Kidney (tissue), 14 donors: ENCODE measurements around the gene NECTIN1. TPM values are rescaled to one million over a fixed set of nuclear protein-coding genes. Genes with fewer than 3 reads are reported as not detected.

Source experiments
- DNase-seq, 5 donors: peaks; one replicate each; pipeline ENCODE4 v3.0.0-alpha.2; 2013 to 2020
- FAIRE-seq: peaks from 2 replicates; lab custom pipeline; 2012; peaks lifted over from hg19 to GRCh38; lab: Jason Lieb, UNC
- H3K27ac ChIP-seq, 2 donors: one replicate each; pipeline ENCODE4 v1.7.0; 2013; ENCODE audit warnings: low read depth in 2 of 2, low read length in 2 of 2, inconsistent platforms in 1 of 2
- H3K27me3 ChIP-seq: one replicate; pipeline ENCODE4 v1.7.1; 2013; ENCODE audit warnings: low read length, inconsistent platforms; ENCODE audit not compliant: control insufficient read depth, insufficient read depth
- H3K36me3 ChIP-seq, 3 donors: one replicate each; pipeline versions ENCODE4 v1.7.0 to v1.7.1; 2013; ENCODE audit warnings: low read length in 3 of 3, control low read depth in 1 of 3, inconsistent platforms in 1 of 3; ENCODE audit not compliant: insufficient read depth in 3 of 3, control insufficient read depth in 2 of 3
- H3K4me1 ChIP-seq, 3 donors: one replicate each; pipeline versions ENCODE4 v1.7.0 to v1.7.1; 2013; ENCODE audit warnings: low read length in 3 of 3, inconsistent platforms in 1 of 3, low read depth in 1 of 3; ENCODE audit not compliant: control insufficient read depth in 2 of 3, insufficient read depth in 2 of 3
- H3K4me3 ChIP-seq, 3 donors: one replicate each; pipeline versions ENCODE4 v1.7.0 to v1.8.1; 2013; ENCODE audit warnings: low read length in 3 of 3, control low read depth in 1 of 3, inconsistent platforms in 1 of 3
- H3K9ac ChIP-seq, 3 donors: one replicate each; pipeline versions ENCODE4 v1.7.0 to v1.7.1; 2013; ENCODE audit warnings: low read length in 3 of 3, control low read depth in 1 of 3, inconsistent platforms in 1 of 3
- H3K9me3 ChIP-seq, 3 donors: one replicate each; pipeline versions ENCODE4 v1.7.0 to v1.7.1; 2013; ENCODE audit warnings: low read length in 3 of 3, control low read depth in 1 of 3, inconsistent platforms in 1 of 3; ENCODE audit not compliant: control insufficient read depth in 2 of 3, insufficient read depth in 1 of 3
- CTCF ChIP-seq: IDR thresholded peaks from 3 replicates; pipeline ENCODE4 v1.5.1; 2012; ENCODE audit warnings: mild to moderate bottlenecking, moderate library complexity, borderline replicate concordance; ENCODE audit not compliant: insufficient read depth; ENCODE audit errors: extremely low read depth
- intact Hi-C: fragments of 100-400 bp; cut with DNase I; formaldehyde crosslinking; loops from one replicate; pipeline ENCODE4 v1.11.1; 2022
- polyA plus RNA-seq: library from polyadenylated mRNA; stranded (reverse); fragments of 350-450 nt; fragmentation: Illumina TruSeq; extraction: RNeasy Lipid Tissue Mini Kit (QIAGEN cat#74804); gene quantifications from one replicate; pipeline ENCODE4 v1.2.3, GENCODE V29; 2014; ENCODE audit warnings: low read depth, low replicate concordance; ENCODE audit not compliant: insufficient read depth
- total RNA-seq: library from RNA; stranded (reverse); fragmentation: NEBNext Ultra II Directional; extraction: Animal tissue kit (Norgen Biotek cat#: 25700); gene quantifications from one replicate; pipeline ENCODE4 v1.2.1, GENCODE V29; 2021
- donor health status: control.
- donor health status: control.
- donor health status: control.
- donor health status: control.
- donor health status: control.
- donor health status: DM: yes; HTN: yes; CAD: no.
- donor health status: Normal renal cell carcinoma (clear cell type).

NECTIN1 gene
- total and polyA plus RNA-seq, 2 donors from 2014 or later: 6.0 to 13.2 TPM

DNA sequence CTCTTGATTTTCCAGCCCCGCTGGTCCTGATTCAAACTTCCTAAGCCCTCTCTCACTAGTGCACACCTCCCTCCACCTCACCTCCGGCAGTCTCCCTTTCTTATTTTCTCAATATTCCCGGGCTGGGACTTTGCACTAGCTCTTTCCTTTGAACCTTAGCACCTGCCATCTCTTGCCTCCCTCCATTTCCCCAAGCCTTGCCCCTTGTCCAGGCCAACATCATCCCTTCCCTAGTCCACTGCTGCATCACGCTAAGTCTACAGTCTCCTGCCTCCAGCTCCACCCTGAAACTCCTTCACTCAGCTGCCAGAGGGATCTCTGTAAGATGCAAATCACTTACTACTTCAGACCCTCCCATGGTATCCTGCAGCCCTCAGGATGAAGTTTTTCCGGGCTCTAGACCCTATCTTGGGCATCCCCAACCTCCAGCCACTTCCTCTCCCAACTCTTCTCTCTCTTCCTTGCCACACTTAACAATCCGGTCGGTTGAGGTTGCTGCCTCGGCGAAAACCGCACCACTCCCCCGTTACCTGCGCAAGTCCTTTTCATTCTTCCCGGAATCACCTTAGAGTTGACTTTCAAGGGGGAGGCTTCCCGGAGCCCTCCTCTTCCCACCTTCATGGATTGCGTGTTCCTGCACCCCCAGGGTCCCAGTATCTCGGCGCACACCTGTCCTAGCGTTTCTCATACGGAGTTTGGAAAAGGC lies 42.7 kb downstream of the NECTIN1 start:
- no peaks in the 10 kb centered on the region for H3K9me3 ChIP-seq
- H3K4me1 ChIP-seq: peaks cover 0 to 6% (median 0%) of the 10 kb centered on the region in 3 donors
- FAIRE-seq: no peak
- no peak overlapping the region for H3K27ac ChIP-seq
- no peak for DNase-seq
- intact Hi-C loops: no loop called here
- no peak for TF ChIP-seq CTCF
- no peaks in the 10 kb centered on the region for H3K27me3 ChIP-seq
- H3K36me3 ChIP-seq: no peaks in the 10 kb centered on the region
- no peak overlapping the region for H3K9ac ChIP-seq
- no peak overlapping the region for H3K4me3 ChIP-seq

DNA sequence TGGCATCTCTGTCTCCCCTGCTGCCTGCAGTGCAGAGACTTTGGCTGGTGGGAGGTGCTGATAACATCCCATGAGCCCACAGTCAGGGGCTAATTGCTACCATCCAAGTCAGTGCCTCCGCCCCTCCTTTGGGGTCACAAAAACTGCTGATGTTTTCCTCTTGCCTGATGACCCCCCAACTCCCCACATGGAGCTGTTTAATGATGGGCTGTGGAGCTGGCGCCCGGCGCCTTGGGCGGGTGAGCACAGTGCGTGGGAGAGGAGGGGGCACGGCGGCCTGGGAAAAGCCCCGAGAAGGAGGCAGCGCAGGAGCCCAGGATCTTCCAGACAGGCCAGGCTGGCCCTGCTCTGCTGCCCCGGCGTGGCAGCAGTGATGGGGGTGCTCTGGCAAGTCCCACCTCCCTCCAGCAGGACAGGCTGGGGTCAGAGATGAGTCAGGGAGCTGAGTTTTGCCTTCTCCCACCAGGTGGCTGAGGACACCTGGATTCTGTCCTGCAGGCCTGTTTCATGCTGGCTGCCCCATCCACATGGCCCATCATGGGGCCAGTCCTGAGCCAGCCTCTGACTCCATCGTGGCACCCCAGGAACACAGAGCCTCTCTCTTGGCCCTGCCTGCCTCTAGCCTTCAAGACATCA lies 43.8 kb downstream of the NECTIN1 start:
- H3K27me3 ChIP-seq: no peaks in the 10 kb centered on the region
- H3K9me3 ChIP-seq: no peaks in the 10 kb centered on the region
- H3K4me3 ChIP-seq: no peak overlapping the region
- TF ChIP-seq CTCF: no peak
- H3K9ac ChIP-seq: no peak overlapping the region
- H3K27ac ChIP-seq: no peak overlapping the region
- no peaks in the 10 kb centered on the region for H3K36me3 ChIP-seq
- peaks cover 0 to 11% (median 0%) of the 10 kb centered on the region in 3 donors for H3K4me1 ChIP-seq
- DNase-seq (peak in 4 of 5 donors; percentile 91 to 94 (median 93)), FAIRE-seq (no peak)
- intact Hi-C loops: no loop called here

- H3K9ac ChIP-seq: no peak overlapping the region
- H3K27ac ChIP-seq: no peak overlapping the region
- TF ChIP-seq CTCF: no peak
- DNase-seq (peak in 4 of 5 donors; percentile 77 to 88 (median 85)), FAIRE-seq (no peak)
- no peaks in the 10 kb centered on the region for H3K36me3 ChIP-seq
- intact Hi-C loops: no loop called here
- no peak overlapping the region for H3K4me3 ChIP-seq
- H3K27me3 ChIP-seq: no peaks in the 10 kb centered on the region
- H3K4me1 ChIP-seq: peaks cover 0 to 11% (median 0%) of the 10 kb centered on the region in 3 donors
- no peaks in the 10 kb centered on the region for H3K9me3 ChIP-seq
Observed at GRCh38 chr11:119684361-119685110, 44.5 kb downstream of the NECTIN1 start.
